H1 (cell line): ENCODE measurements around the gene CCL4.
"Not testable (repeated sequence)": the region's sequence is repeated elsewhere in the genome, so short reads cannot be mapped to it uniquely, and the experiment has no call there.

ENCODE experiments used
- EZH2 ChIP-seq: fragments of 200-600 bp; sonication (generic); IDR thresholded peaks from 2 replicates; pipeline ENCODE4 v1.7.1; 2012; ENCODE audit warnings: low read depth, mild to moderate bottlenecking, moderate library complexity, low read length, inconsistent platforms; ENCODE audit not compliant: severe bottlenecking
- HDAC2 ChIP-seq, 2 experiments: fragments of 300-600 bp in 1 of 2; sonication (generic) in 1 of 2; IDR thresholded peaks; 2 replicates each; pipeline ENCODE4 v1.6.1; 2011 to 2012; ENCODE audit warnings: low read depth in 2 of 2, low read length in 2 of 2, mild to moderate bottlenecking in 2 of 2, moderate library complexity in 2 of 2, borderline replicate concordance in 1 of 2, inconsistent platforms in 1 of 2
- RFX5 ChIP-seq: IDR thresholded peaks from 2 replicates; pipeline ENCODE4 v1.6.1; 2011; ENCODE audit warnings: low read depth, low read length, improper control_type of control experiment, borderline replicate concordance

DNA sequence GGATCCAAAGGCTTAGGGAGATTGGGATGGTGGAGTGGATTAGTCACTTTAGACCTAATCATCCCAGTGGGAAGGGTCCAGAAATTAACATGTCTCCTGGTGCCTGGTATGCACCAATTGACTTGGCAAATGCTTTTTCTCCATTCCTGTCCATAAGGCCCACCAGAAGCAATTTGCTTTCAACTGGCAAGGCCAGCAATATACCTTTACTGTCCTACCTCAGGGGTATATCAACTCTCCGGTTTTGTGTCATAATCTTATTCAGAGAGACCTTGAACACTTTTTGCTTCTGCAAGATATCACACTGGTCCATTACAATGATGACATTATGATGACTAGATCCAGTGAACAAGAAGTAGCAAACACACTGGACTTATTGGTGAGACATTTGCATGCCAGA is 9.5 kb downstream of the CCL4 start:
- not testable (repeated sequence) for TF ChIP-seq EZH2; RFX5; HDAC2 (IDR thresholded peaks at IDR 0.05; ENCODE audit: borderline replicate concordance in 1 of 2, low read depth in 2 of 2, low read length in 2 of 2)
